GM21528 (cell line): Measurements from ENCODE around the gene CTXND1.
"Not testable (repeated sequence)": the region's sequence is repeated elsewhere in the genome, so short reads cannot be mapped to it uniquely, and the experiment has no call there.

Experiments used
- ATAC-seq: cut with Tn5 transposase; IDR thresholded peaks from one replicate; pipeline ENCODE4 v1.9.1; 2021; ENCODE audit warnings: mild to moderate bottlenecking, moderate library complexity; ENCODE audit not compliant: unreplicated experiment, low FRiP score

CTXND1 gene

GRCh38 chr15:80252121-80252518 lies at the start of gene CTXND1:
Gene CTXND1 (minus strand): TSS chr15:80252213. CDS start chr15:80201949, 50,264 bp downstream.
- ATAC-seq: no peak

GRCh38 chr15:80301472-80301871 lies 49.5 kb upstream of the CTXND1 start:
- no peak for ATAC-seq

- not testable (repeated sequence) for ATAC-seq
Observed at GRCh38 chr15:80295777-80296176, 43.8 kb upstream of the CTXND1 start.

- ATAC-seq: no peak
Observed at GRCh38 chr15:80292079-80292478, 40.1 kb upstream of the CTXND1 start.

GRCh38 chr15:80290891-80291290 lies 38.9 kb upstream of the CTXND1 start:
- ATAC-seq: not testable (repeated sequence)

GRCh38 chr15:80289528-80290495 lies 37.8 kb upstream of the CTXND1 start:
- ATAC-seq: no peak

GRCh38 chr15:80288131-80288530 lies 36.1 kb upstream of the CTXND1 start:
- ATAC-seq: no peak

GRCh38 chr15:80286055-80286454 lies 34.0 kb upstream of the CTXND1 start:
- ATAC-seq: no peak

- no peak for ATAC-seq
Observed at GRCh38 chr15:80285379-80285778, 33.4 kb upstream of the CTXND1 start.

- ATAC-seq: no peak
Observed at GRCh38 chr15:80283531-80283930, 31.5 kb upstream of the CTXND1 start.

- ATAC-seq: no peak
Observed at GRCh38 chr15:80277147-80277546, 25.1 kb upstream of the CTXND1 start.

- ATAC-seq: no peak
Observed at GRCh38 chr15:80275961-80276360, 23.9 kb upstream of the CTXND1 start.

- no peak for ATAC-seq
Observed at GRCh38 chr15:80274996-80275395, 23.0 kb upstream of the CTXND1 start.

- ATAC-seq: no peak
Observed at GRCh38 chr15:80274554-80274953, 22.5 kb upstream of the CTXND1 start.

GRCh38 chr15:80272987-80273386 lies 21.0 kb upstream of the CTXND1 start:
- no peak for ATAC-seq

- ATAC-seq: no peak
Observed at GRCh38 chr15:80270472-80270871, 18.5 kb upstream of the CTXND1 start.

GRCh38 chr15:80268101-80268500 lies 16.1 kb upstream of the CTXND1 start:
- ATAC-seq: no peak

GRCh38 chr15:80267658-80268057 lies 15.6 kb upstream of the CTXND1 start:
- ATAC-seq: no peak

- ATAC-seq: no peak
Observed at GRCh38 chr15:80266745-80267144, 14.7 kb upstream of the CTXND1 start.

GRCh38 chr15:80266113-80266512 lies 14.1 kb upstream of the CTXND1 start:
- no peak for ATAC-seq

GRCh38 chr15:80265021-80265420 lies 13.0 kb upstream of the CTXND1 start:
- ATAC-seq: no peak

GRCh38 chr15:80264031-80264430 lies 12.0 kb upstream of the CTXND1 start:
- no peak for ATAC-seq
